ENCODE data around the gene TBC1D9. TPM values are rescaled to one million over a fixed set of nuclear protein-coding genes. Genes with fewer than 3 reads are reported as not detected.
A peak's percentile ranks its signal among the peaks of the same experiment; 100 is the strongest.
"Not testable (repeated sequence)": the region's sequence is repeated elsewhere in the genome, so short reads cannot be mapped to it uniquely, and the experiment has no call there.

TBC1D9 gene
- total RNA-seq, 6 experiments from 2014 or later: 6.6 to 17.9 (median 9.4) TPM

GRCh38 chr4:140750470-140750869 is 5.7 kb downstream of the TBC1D9 start:
- no peaks in the 10 kb centered on the region for H3K4me1 ChIP-seq
- no peaks in the 10 kb centered on the region for H3K9me3 ChIP-seq
- DNase-seq (no peak), ATAC-seq (no peak)
- WGBS (ENCODE audit: insufficient coverage, low coverage, low lambda C conversion rate, missing lambda C conversion rate): 95% methylated on average over 2 of the region's 2 CpGs
- TF ChIP-seq POLR2A (IDR thresholded peaks at IDR 0.05): no peak
- TF ChIP-seq, protein P1, sequence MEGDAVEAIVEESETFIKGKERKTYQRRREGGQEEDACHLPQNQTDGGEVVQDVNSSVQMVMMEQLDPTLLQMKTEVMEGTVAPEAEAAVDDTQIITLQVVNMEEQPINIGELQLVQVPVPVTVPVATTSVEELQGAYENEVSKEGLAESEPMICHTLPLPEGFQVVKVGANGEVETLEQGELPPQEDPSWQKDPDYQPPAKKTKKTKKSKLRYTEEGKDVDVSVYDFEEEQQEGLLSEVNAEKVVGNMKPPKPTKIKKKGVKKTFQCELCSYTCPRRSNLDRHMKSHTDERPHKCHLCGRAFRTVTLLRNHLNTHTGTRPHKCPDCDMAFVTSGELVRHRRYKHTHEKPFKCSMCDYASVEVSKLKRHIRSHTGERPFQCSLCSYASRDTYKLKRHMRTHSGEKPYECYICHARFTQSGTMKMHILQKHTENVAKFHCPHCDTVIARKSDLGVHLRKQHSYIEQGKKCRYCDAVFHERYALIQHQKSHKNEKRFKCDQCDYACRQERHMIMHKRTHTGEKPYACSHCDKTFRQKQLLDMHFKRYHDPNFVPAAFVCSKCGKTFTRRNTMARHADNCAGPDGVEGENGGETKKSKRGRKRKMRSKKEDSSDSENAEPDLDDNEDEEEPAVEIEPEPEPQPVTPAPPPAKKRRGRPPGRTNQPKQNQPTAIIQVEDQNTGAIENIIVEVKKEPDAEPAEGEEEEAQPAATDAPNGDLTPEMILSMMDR (IDR thresholded peaks at IDR 0.05): no peak
- H3K4me3 ChIP-seq: no peak overlapping the region
- intact Hi-C loops (cut with DNase I): no loop called here
- H3K27ac ChIP-seq: no peak overlapping the region
- H3K36me3 ChIP-seq: no peaks in the 10 kb centered on the region
- no peaks in the 10 kb centered on the region for H3K27me3 ChIP-seq

- no peak overlapping the region for H3K27ac ChIP-seq
- TF ChIP-seq POLR2A (IDR thresholded peaks at IDR 0.05): no peak
- TF ChIP-seq, protein P1 (IDR thresholded peaks at IDR 0.05): no peak
- no peaks in the 10 kb centered on the region for H3K9me3 ChIP-seq
- peaks cover 0 to 5% (median 0%) of the 10 kb centered on the region in 4 donors for H3K4me1 ChIP-seq
- no peaks in the 10 kb centered on the region for H3K36me3 ChIP-seq
- 82% methylated on average over 1 of the region's 1 CpG for WGBS (ENCODE audit: insufficient coverage, low coverage, low lambda C conversion rate, missing lambda C conversion rate)
- no peaks in the 10 kb centered on the region for H3K27me3 ChIP-seq
- no peak overlapping the region for H3K4me3 ChIP-seq
- intact Hi-C loops (cut with DNase I): no loop called here
- ATAC-seq (no peak), DNase-seq (no peak)
Observed at GRCh38 chr4:140748171-140748570, 8.0 kb downstream of the TBC1D9 start.

DNA sequence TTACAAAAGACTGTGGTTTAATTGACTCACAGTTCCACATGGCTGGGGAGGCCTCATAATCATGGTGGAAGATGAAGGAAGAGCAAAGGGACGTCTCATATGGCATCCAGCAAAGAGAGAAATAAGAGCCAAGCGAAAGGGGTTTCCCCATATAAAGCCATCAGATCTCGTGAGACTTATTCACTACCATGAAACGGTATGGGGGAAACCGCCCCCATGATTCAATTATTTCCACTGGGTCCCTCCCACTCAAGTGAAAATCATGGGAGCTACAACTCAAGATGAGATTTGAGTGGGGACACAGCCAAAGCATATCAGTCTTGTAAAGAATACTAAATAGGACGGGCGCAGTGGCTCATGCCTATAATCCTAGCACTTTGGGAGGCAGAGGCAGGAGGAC is 9.6 kb downstream of the TBC1D9 start:
- ATAC-seq; H3K27ac ChIP-seq; intact Hi-C loops (cut with DNase I); H3K4me3 ChIP-seq; H3K9me3 ChIP-seq; H3K36me3 ChIP-seq; H3K27me3 ChIP-seq; H3K4me1 ChIP-seq; DNase-seq: not testable (repeated sequence)
- 93% methylated on average over 7 of the region's 7 CpGs for WGBS (ENCODE audit: insufficient coverage, low coverage, low lambda C conversion rate, missing lambda C conversion rate)

DNA sequence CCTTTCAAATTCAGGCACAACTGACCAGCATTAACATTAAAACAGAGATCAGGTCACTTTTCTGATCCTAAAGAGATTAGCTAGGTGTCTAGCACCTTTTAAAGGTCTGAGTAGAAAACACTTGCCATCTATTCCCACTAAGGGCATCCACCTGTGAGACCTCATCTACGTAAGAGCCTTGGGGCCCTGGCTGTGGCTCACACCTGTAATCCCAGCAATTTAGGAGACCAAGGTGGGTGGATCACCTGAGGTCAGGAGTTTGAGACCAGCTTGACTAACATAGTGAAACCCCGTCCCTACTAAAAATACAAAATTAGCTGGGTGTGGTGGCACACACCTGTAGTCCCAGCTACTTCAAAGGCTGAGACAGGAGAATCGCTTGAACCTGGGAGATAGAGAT is 11.8 kb downstream of the TBC1D9 start:
- WGBS (ENCODE audit: insufficient coverage, low coverage, low lambda C conversion rate, missing lambda C conversion rate): 100% methylated on average over 2 of the region's 3 CpGs
- Histone ChIP-seq H3K27me3 (no peaks in the 10 kb centered on the region), H3K36me3 (no peaks in the 10 kb centered on the region), H3K4me3 (no peak overlapping the region), H3K27ac (no peak overlapping the region), H3K9me3 (no peaks in the 10 kb centered on the region), H3K4me1 (peaks cover 0 to 8% (median 0%) of the 10 kb centered on the region in 4 donors)
- intact Hi-C loops (cut with DNase I): no loop called here
- DNase-seq (no peak), ATAC-seq (no peak)
- TF ChIP-seq, protein P1 (IDR thresholded peaks at IDR 0.05): no peak
- no peak for TF ChIP-seq POLR2A (IDR thresholded peaks at IDR 0.05)

GRCh38 chr4:140743194-140743931 is 12.8 kb downstream of the TBC1D9 start:
- H3K4me1 ChIP-seq: peaks cover 0 to 8% (median 0%) of the 10 kb centered on the region in 4 donors
- no peaks in the 10 kb centered on the region for H3K9me3 ChIP-seq
- DNase-seq (no peak), ATAC-seq (peak; percentile 66 to 82 (median 74))
- no peak for TF ChIP-seq POLR2A (IDR thresholded peaks at IDR 0.05)
- TF ChIP-seq, protein P1 (IDR thresholded peaks at IDR 0.05): peak; percentile 16 to 35 (median 32)
- no peak overlapping the region for H3K4me3 ChIP-seq
- intact Hi-C loops (cut with DNase I): no loop called here
- H3K27ac ChIP-seq: no peak overlapping the region
- H3K36me3 ChIP-seq: no peaks in the 10 kb centered on the region
- H3K27me3 ChIP-seq: no peaks in the 10 kb centered on the region
- 16% methylated on average over 4 of the region's 4 CpGs for WGBS (ENCODE audit: insufficient coverage, low coverage, low lambda C conversion rate, missing lambda C conversion rate)

All from right lobe of liver (tissue), 6 donors.